ENCODE data around the gene KCTD18.

KCTD18 gene

GRCh38 chr2:200483729-200484198 is 26.1 kb downstream of the KCTD18 start:
- no peak for DNase-seq

DNA sequence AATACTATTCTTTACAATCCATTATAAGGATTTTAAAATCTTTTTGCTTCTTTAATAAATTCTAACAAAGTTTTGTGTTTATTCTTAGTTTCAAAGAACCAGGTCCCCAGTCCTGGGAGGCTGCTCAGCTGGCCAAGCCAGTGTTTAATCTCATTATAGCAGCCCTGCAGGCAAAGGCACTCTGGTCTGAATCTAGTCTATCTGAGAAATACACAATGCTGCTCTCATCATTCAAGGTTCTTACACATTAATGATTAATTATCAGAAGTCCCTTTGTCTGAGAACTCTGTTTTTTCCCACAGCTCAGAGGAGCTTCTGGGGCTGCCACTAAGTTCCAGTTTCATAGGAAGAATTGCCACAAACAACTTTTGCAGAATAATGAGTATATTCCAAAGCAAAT is 27.7 kb downstream of the KCTD18 start:
- DNase-seq = no peak

- no peak for DNase-seq
Observed at GRCh38 chr2:200479692-200480265, 30.1 kb downstream of the KCTD18 start.

- DNase-seq = no peak
Observed at GRCh38 chr2:200477667-200478131, 32.2 kb downstream of the KCTD18 start.

DNA sequence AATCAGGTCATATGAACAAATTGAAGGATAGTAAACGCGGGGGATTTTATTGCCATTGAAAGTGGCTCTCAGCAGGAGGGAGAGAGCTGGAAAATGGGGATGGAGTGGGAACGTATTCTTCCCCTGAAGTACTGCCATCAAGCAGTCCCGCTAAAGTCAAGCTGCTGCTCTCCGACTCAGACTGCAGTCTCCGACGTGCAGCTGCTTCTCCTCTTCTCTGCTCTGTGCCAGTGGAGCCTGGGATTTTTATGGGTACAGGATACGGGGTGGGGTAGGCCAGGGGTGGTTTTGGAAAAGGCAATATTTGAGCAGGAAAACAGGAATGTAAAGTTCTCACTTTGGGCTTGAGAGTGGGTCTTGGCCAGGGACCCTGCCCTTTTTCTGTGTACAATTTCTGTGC is 33.0 kb downstream of the KCTD18 start:
- DNase-seq = no peak

GRCh38 chr2:200475795-200476194 is 34.1 kb downstream of the KCTD18 start:
- no peak for DNase-seq

GRCh38 chr2:200472853-200473464 is 36.9 kb downstream of the KCTD18 start:
- no peak for DNase-seq

- DNase-seq = no peak
Observed at GRCh38 chr2:200471928-200472645, 37.8 kb downstream of the KCTD18 start.

DNA sequence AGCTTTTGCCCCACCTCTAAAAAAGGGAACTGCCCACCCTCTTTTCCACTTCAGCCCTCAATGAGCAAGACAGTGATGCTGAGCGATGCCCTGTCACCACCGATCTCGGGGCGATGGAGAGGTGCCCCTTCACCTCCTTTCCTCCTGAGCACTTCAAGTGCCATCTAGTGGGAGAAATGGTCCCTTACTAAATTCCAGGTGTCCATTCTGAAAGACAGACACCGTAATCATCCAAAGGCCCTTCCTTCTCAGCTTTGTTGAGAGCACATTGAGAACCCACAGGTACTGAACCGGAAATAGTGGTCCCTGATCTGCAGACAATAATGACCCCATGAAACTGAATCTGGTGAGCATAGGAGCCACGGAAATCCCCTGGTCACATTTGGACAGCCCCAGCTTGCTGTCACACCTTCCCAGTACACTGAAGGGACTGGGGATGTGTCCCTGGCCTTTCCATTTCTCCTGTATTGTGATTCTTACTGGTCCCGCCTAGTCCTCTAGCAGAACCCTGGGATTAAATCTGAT is 38.5 kb downstream of the KCTD18 start:
- no peak for DNase-seq

- DNase-seq = no peak
Observed at GRCh38 chr2:200470230-200470629, 39.6 kb downstream of the KCTD18 start.

DNA sequence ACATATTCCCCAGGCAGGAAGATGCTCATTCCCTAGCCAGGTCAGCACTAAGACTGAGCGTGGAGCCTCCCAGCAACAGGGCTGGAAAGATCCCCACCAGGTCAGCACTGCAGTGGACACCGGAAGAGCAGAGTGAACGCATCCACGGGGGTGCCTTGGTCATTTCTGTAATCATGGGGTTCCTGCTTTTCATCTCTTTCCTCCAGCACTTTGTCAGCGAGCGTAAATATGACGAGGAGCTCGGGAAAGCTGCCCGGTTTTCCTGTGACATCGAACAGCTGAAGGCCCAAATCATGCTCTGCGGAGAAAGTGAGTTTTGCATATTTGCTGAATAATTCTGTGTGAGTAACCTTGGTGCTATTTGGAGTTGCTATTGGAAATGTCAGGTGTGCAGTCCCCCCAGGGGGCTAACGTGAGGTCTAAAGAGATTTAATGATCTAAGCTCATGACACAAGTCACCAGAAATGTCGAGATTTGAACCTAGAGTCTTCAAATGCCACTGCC is 40.1 kb downstream of the KCTD18 start:
- no peak for DNase-seq

DNA sequence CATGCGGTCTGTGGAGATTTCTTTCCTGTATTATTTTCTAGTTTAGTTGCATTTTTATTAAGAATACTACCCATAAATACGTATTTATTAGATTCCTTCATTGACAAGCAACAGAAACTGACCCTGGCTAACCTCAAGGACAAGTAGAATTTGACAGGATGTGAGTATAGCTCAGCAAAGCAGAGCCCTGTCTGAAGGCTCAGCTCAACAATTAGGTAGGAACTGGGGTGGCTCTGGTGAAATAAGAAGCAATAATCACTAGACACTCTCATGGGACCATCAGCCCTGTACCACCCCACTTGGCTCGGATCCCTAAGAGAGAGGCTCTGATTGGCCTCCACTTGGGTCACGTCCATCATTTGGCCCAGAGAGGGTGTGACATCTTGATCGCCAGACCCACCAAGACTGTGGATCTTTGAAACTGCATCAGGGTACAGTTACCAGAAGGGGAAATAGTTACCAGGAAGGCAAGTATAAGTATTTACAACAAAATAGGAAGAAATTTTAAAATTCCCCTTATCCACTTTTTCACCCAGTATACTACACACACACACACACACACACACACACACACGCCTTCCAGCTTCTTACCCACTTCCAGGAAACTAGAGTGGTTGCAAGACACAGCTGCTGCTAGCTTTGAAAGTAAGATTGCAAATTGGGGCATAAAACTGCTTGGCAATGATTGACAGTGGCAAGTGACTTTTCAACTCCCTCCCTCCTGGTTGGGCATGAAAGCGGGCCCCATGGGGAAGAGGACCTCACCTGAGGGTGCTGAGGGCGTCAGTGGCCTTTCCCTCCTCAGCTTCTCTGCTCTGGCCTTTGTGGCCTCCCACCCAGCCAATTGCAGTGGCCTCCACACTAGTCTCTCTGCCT is 41.8 kb downstream of the KCTD18 start:
- no peak for DNase-seq

DNA sequence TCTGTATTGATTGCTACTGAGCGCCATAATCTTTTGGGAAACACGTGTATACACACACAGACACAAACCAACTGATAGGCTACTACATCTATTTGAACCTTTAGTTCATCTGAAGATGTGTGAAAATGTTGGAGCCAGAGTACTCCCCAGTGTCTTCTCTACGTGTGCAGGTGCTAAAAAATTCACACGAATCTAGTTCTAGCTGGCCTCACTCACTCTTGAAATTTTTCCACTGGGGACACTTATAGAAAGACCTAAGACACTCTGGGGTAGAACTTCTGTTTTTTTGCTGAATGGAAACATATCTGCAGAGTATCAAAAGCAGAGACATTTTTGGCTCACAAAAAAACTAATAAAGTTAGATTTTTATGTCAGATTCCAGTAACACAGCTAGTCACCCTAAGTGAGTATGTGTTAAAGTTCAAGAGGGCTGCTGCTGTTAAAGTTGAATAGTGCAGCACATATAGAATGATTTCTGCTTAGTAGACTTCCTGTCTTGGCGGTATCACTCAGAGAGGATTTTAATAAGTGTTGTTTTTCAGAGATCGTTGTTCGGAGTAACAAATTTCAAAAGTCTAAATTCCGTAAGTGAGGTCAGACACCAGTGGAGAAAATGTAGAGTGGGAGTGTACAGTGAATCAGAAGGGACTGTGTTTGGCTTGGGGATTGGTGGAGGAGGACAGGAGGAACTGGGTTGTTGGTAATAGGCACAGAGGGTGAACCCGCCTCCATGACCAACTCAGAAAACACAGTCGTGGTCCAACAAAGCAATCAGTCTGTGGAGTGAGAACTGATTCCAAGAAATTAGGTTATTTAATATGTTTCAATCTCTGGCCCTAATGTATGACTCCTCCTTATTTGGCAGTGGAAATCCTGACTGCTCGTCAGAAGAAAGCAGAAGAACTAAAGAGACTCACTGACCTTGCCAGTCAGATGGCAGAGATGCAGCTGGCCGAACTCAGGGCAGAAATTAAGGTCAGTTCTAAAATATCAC is 43.1 kb downstream of the KCTD18 start:
- peak; percentile 55 for DNase-seq

DNA sequence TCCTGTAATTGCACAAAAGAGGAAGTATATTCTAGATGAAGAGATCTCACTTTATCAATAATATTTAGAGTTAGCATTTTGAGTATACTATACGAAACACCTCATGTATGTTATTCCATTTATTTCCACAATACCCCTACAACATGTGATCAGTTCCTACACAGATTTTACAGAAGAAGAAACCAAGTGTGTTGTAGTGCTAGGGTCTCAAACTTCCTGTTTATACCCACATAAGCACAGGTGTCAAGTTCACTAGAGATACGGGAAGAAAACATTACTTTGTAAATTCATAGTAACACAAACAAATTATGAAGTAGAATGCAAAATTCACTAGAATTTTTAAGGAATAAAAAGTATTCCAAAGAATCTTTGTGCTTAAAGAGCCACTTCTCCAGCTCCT is 46.4 kb downstream of the KCTD18 start:
- DNase-seq = no peak

DNA sequence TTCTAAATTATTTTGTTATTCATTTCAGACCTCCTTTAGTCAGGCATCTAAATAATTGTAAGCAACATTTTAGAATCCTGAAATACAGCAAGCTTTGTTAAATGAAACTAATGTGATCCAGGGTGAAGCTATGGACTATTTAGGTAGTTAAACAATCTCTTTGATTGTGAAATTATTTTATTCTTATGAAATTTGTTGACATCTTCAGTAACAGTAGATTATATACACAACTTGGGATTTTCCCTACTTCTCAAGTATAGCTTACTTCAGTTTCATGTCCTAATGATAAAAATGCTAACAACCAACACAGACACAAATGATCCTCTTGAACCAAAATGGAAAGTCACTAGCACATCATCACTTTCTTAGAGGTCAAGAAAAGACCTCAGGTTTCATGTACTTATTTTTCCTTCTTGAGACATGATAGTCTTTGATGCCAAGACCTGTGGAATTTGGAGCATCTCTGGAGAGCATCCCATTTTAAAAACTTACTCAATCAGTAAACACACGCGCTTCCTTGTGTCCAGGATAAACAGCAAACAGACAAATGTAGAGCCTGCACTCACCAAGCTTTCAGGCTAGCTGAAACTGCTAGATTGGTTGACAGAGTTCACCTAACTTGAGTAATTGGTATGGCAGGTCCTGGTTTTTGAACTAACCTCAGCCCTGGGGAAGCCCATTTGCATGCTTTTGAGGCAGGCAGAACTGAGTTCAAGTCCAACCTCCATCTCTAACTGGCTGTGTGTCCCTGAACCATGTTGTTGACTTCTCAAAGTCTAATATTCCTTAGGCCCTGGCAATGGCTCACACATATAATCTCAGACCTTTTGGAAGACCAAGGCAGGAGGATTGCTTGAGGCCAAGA is 47.8 kb downstream of the KCTD18 start:
- DNase-seq = no peak

DNA sequence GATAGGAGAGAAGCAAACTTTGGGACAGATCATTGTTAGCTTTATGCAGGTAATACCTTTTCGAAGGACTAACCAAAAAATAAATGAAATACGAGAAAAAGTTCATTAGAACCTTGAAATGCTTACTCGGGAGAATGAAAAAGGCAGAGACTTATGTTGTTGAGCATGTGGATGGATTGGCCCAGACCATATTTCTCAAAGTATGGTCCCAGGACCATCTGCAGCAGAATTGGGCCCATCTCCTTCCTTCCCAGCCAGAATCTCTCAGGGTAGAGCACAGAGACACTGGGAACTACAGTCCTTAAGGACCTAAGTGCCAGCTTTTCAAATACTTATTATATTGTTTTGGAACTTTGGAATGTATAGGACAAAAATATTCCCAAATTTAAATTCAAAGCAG is 50.8 kb downstream of the KCTD18 start:
- no peak for DNase-seq

DNA sequence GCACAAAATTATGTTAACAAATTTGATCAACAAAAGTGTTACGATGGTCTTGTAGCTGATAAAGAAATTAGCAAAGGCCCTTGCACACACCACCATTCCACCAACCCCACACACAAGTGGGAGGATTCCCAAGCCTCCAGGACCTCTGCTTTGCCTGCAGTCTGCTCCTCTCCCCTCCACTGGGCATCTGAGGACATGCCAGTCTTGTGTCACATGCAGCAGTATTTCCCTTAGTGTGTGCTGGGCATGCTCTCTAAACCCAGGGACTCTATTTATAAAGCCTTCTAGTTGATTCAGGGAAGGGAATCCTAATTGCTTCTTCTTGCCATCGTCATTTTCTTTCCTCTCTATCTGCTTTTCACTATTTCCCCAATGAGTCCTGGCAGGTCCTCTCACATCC is 53.3 kb downstream of the KCTD18 start:
- DNase-seq = no peak

GRCh38 chr2:200455958-200456421 is 53.9 kb downstream of the KCTD18 start:
- no peak for DNase-seq

DNA sequence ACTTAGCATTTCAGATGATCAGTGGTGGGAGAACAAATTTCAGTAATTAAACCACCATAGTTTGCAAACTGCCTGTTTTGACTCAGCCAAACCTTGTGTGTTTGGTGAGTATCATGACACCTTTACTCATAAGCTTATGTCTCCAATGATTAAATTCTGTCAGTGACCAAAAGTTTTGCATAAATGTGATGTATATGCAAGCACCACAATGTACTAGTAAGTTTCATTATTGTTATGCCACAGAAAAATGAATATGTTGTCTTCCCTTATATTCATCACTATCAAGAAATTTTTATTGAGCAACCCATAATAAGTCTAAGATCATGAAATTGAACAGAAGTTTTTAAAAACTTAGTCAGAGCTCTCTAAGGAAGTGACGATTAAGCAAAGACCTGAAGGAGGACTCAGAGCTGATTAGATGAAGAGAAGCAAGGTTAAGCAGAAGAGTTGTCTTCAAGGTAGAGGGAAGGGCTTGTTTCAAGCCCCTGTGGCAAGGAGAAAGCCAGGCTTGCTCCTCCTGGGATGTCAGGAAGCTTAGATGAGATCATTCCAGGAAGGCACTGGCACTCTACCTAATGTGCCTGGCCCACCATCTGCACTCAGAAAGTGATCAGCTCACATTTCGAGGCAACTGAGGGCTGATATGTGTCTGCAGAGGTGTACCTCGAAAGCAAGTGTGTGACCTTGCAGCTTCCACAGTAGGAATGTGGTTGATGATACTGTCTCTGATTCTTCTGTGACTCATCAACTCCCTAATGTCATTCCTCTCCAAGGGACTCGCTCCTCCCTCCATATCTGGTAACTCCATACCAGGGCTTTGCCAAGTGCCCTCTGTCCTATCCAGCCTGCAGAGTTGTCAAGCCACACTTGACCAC is 54.7 kb downstream of the KCTD18 start:
- DNase-seq = no peak

Data from right forelimb (tissue), 1 donor.